Central memory CD8-positive, alpha-beta T cell (primary cell): ENCODE data around the gene CYTH3.

ENCODE experiments used
- ATAC-seq: fragments of 150-1000 bp; cut with Tn5 transposase; replicated peaks from 2 replicates; pipeline ENCODE4 v1.10.0; 2022; ENCODE audit warnings: mild to moderate bottlenecking, moderate FRiP score, moderate number of reproducible peaks; ENCODE audit not compliant: poor library complexity, severe bottlenecking; ENCODE audit errors: extremely low read depth
- DNase-seq, 2 donors: peaks; one replicate each; pipeline ENCODE4 v3.0.0; 2021; ENCODE audit warnings: low spot score in 2 of 2
- H3K27ac Mint-ChIP-seq: one replicate; pipeline ENCODE4 v1.8.0; 2022; ENCODE audit warnings: low read depth, mild to moderate bottlenecking, moderate library complexity, mixed read lengths
- H3K27me3 Mint-ChIP-seq: one replicate; pipeline ENCODE4 v1.8.0; 2022; ENCODE audit warnings: mixed read lengths
- H3K36me3 Mint-ChIP-seq: one replicate; pipeline ENCODE4 v1.8.0; 2022; ENCODE audit warnings: mild to moderate bottlenecking, moderate library complexity, mixed read lengths; ENCODE audit not compliant: insufficient read depth
- H3K4me1 Mint-ChIP-seq: one replicate; pipeline ENCODE4 v1.8.0; 2022; ENCODE audit warnings: mixed read lengths
- H3K4me3 Mint-ChIP-seq: one replicate; pipeline ENCODE4 v1.8.0; 2022; ENCODE audit warnings: mild to moderate bottlenecking, moderate library complexity, mixed read lengths
- H3K9me3 Mint-ChIP-seq: one replicate; pipeline ENCODE4 v1.8.0; 2022; ENCODE audit warnings: mixed read lengths

Gene CYTH3

DNA sequence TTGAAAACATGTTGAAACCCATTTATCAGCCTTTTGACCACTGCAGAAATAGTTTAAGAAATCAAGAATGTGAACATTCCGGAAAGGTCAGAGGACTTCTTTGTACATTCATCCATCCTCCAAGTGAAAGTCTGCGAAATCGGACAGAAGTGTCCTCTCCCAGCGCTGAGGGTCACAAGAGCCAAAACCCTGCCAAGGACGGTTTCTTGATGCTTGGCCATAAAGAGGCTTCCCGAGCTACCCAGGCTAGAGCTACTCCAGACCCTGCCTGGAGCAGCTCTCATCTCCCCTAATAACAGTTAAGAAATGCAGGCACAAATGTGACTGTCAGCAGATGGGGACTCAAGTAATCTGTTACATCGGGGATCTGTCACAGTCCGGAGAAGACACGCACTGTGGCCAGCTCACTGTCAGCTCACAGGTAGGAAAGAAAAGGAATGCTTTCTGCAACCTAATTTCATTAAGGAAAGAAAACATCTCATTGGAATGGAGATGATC, 4.5 kb upstream of the CYTH3 start:
- no peaks in the 10 kb centered on the region for H3K9me3 Mint-ChIP-seq
- ATAC-seq, result no peak
- no peak overlapping the region for H3K4me3 Mint-ChIP-seq
- DNase-seq, result no peak
- H3K27ac Mint-ChIP-seq, result no peak overlapping the region
- peaks cover 2% of the 10 kb centered on the region for H3K36me3 Mint-ChIP-seq
- H3K4me1 Mint-ChIP-seq, result peaks cover 7% of the 10 kb centered on the region
- H3K27me3 Mint-ChIP-seq, result no peaks in the 10 kb centered on the region

GRCh38 chr7:6274743-6275142, 2.3 kb upstream of the CYTH3 start:
- Mint-ChIP-seq H3K27me3 (peaks cover 13% of the 10 kb centered on the region), H3K4me3 (no peak overlapping the region)

GRCh38 chr7:6273917-6274630, 1.6 kb upstream of the CYTH3 start:
- peaks cover 22% of the 10 kb centered on the region for H3K4me1 Mint-ChIP-seq
- peaks cover 13% of the 10 kb centered on the region for H3K27me3 Mint-ChIP-seq
- peaks cover 3% of the 10 kb centered on the region for H3K36me3 Mint-ChIP-seq
- H3K4me3 Mint-ChIP-seq, result peak overlapping the region; percentile 95
- ATAC-seq (no peak), DNase-seq (no peak)
- H3K9me3 Mint-ChIP-seq, result no peaks in the 10 kb centered on the region
- no peak overlapping the region for H3K27ac Mint-ChIP-seq

More at GRCh38 chr7:6274743-6275142, 2.3 kb upstream of the CYTH3 start:
- Mint-ChIP-seq H3K36me3 (peaks cover 3% of the 10 kb centered on the region), H3K9me3 (no peaks in the 10 kb centered on the region), H3K4me1 (peaks cover 22% of the 10 kb centered on the region), H3K27ac (no peak overlapping the region)
- ATAC-seq, result no peak
- no peak for DNase-seq

GRCh38 chr7:6273380-6273837, 985 bp upstream of the CYTH3 start:
- Mint-ChIP-seq H3K9me3 (no peaks in the 10 kb centered on the region), H3K27me3 (peaks cover 13% of the 10 kb centered on the region), H3K27ac (no peak overlapping the region), H3K4me1 (peaks cover 22% of the 10 kb centered on the region), H3K4me3 (peak overlapping the region; percentile 95), H3K36me3 (peaks cover 3% of the 10 kb centered on the region)
- no peak for DNase-seq
- no peak for ATAC-seq

- DNase-seq, result no peak
- Mint-ChIP-seq H3K36me3 (peaks cover 3% of the 10 kb centered on the region), H3K27me3 (peaks cover 13% of the 10 kb centered on the region), H3K9me3 (no peaks in the 10 kb centered on the region), H3K27ac (peak overlapping the region; percentile 93), H3K4me3 (peak overlapping the region; percentile 95), H3K4me1 (peaks cover 26% of the 10 kb centered on the region)
- ATAC-seq, result peak; percentile 26
These were observed 557 bp downstream of the CYTH3 start for GRCh38 chr7:6271694-6272440.

- Mint-ChIP-seq H3K27ac (peak overlapping the region; percentile 93), H3K4me3 (peak overlapping the region; percentile 95), H3K27me3 (peaks cover 13% of the 10 kb centered on the region), H3K9me3 (no peaks in the 10 kb centered on the region), H3K36me3 (peaks cover 3% of the 10 kb centered on the region), H3K4me1 (peaks cover 32% of the 10 kb centered on the region)
- ATAC-seq (peak; percentile 65), DNase-seq (peak; percentile 16 to 21)
These were observed 1.3 kb downstream of the CYTH3 start for GRCh38 chr7:6271060-6271658.

DNA sequence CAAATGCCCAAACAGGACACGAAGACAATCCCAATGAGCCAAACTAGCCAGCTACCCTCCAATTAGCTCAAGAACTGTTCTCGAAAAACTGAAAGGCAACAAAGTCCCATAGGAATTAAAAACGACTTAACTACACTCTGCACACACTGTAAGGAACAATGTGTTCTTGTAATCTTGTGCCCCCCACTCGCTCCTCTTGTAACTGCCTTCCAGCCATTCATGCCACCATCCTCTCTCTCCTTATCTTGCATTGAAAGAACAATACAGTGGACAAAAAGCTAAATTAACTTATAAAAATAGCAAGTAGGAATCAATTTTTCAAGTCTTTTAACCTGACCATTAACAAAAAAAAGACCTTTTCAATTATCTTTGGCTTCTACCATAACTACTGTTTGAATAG, 2.9 kb downstream of the CYTH3 start:
- no peak for ATAC-seq
- Mint-ChIP-seq H3K27ac (no peak overlapping the region), H3K4me3 (no peak overlapping the region)

DNA sequence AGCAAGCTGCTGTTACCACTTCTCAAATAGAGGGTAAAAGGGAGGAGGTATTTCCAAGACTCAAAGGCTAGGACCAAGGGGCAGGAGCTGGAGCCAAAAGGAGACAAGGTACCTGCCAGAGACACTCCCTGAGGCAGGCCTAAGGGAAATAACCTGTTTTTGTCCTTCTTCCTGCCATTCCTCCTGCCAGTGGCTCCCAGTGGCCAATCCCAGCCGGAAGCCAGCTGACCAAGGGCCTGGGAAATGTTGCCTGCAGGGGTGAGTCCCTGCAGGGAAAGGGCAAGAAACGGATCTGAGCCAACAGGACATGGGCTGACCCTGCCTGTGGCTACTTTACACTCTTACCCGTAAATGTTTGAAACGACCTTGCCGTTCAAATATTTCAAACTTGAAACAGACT, 3.5 kb downstream of the CYTH3 start:
- Mint-ChIP-seq H3K9me3 (no peaks in the 10 kb centered on the region), H3K4me1 (peaks cover 39% of the 10 kb centered on the region), H3K36me3 (peaks cover 4% of the 10 kb centered on the region), H3K27me3 (peaks cover 13% of the 10 kb centered on the region), H3K27ac (no peak overlapping the region), H3K4me3 (no peak overlapping the region)
- ATAC-seq (no peak), DNase-seq (no peak)

More for the DNA sequence above, 2.9 kb downstream of the CYTH3 start:
- peaks cover 4% of the 10 kb centered on the region for H3K36me3 Mint-ChIP-seq
- no peaks in the 10 kb centered on the region for H3K9me3 Mint-ChIP-seq
- DNase-seq, result no peak
- H3K4me1 Mint-ChIP-seq, result peaks cover 38% of the 10 kb centered on the region
- peaks cover 13% of the 10 kb centered on the region for H3K27me3 Mint-ChIP-seq

- Mint-ChIP-seq H3K4me1 (peaks cover 39% of the 10 kb centered on the region), H3K9me3 (no peaks in the 10 kb centered on the region), H3K36me3 (peaks cover 3% of the 10 kb centered on the region), H3K4me3 (no peak overlapping the region), H3K27ac (no peak overlapping the region), H3K27me3 (peaks cover 13% of the 10 kb centered on the region)
- no peak for ATAC-seq
- no peak for DNase-seq
These were observed 4.2 kb downstream of the CYTH3 start for GRCh38 chr7:6268023-6268900.

DNA sequence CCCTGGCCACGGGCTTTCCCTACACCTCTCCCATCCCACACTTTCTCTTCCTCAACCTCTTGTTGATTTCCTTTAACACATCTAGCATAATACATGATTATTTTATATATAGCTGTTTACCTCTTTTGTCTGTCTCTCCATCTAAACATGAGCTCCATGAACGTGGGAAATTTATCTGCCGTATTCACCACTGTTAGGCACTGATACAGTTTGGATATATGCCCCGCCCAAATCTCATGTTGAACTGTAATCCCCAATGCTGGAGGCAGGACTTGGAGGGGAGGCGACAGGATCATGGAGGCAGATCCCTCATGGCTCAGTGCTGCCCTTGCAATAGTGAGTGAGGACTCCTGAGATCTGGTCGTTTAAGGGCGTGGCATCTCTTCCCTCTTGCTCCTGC, 5.7 kb downstream of the CYTH3 start:
- H3K27ac Mint-ChIP-seq, result peak overlapping the region; percentile 14
- DNase-seq, result no peak
- peaks cover 11% of the 10 kb centered on the region for H3K27me3 Mint-ChIP-seq
- ATAC-seq, result no peak
- H3K4me1 Mint-ChIP-seq, result peaks cover 37% of the 10 kb centered on the region
- H3K4me3 Mint-ChIP-seq, result no peak overlapping the region
- no peaks in the 10 kb centered on the region for H3K9me3 Mint-ChIP-seq
- H3K36me3 Mint-ChIP-seq, result peaks cover 1% of the 10 kb centered on the region

GRCh38 chr7:6262221-6262620, 10.2 kb downstream of the CYTH3 start:
- Mint-ChIP-seq H3K4me3 (no peak overlapping the region), H3K4me1 (peaks cover 50% of the 10 kb centered on the region), H3K27me3 (no peaks in the 10 kb centered on the region), H3K36me3 (peaks cover 3% of the 10 kb centered on the region), H3K9me3 (no peaks in the 10 kb centered on the region), H3K27ac (peak overlapping the region; percentile 13)
- DNase-seq (no peak), ATAC-seq (no peak)

DNA sequence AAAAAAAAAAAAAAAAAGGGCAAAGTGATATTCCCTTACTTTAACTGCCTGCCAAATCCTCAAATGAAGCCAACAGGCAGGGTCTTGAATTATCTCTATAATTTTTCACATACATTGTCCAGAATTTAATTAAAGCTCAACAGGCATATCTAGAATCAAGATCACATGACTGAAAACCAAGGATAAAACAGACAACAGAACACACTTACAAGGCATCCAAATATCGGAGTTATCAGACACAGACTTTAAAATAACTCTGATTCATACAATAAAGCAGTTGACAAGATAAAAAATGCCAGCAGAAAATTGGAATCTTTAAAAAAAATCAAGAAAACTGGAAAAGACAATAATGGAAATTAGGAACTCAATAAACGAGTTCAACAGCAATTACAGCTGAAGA, 10.7 kb downstream of the CYTH3 start:
- H3K27ac Mint-ChIP-seq, result peak overlapping the region; percentile 13
- peaks cover 50% of the 10 kb centered on the region for H3K4me1 Mint-ChIP-seq
- H3K27me3 Mint-ChIP-seq, result no peaks in the 10 kb centered on the region
- H3K36me3 Mint-ChIP-seq, result peaks cover 3% of the 10 kb centered on the region
- no peaks in the 10 kb centered on the region for H3K9me3 Mint-ChIP-seq
- DNase-seq, result no peak
- no peak for ATAC-seq
- H3K4me3 Mint-ChIP-seq, result no peak overlapping the region
